GM18951 (cell line): ENCODE measurements around the gene INSC.

Experiments used
- POLR2A ChIP-seq: IDR thresholded peaks from 4 replicates; pipeline ENCODE4 v1.6.1; 2011; ENCODE audit warnings: mild to moderate bottlenecking; ENCODE audit not compliant: insufficient read length, insufficient read depth; ENCODE audit errors: extremely low read depth
- in situ Hi-C: fragments of 300-500 bp; cut with MboI; formaldehyde crosslinking; loops from one replicate; pipeline ENCODE4 v1.12.0; 2022; ENCODE audit warnings: low sequenced_read_pairs, mixed read lengths, inconsistent platforms; ENCODE audit not compliant: unreplicated experiment

Gene INSC

GRCh38 chr11:15146271-15147003, 31.7 kb downstream of the INSC start:
- no peak for TF ChIP-seq POLR2A
- in situ Hi-C loops: no loop called here

DNA sequence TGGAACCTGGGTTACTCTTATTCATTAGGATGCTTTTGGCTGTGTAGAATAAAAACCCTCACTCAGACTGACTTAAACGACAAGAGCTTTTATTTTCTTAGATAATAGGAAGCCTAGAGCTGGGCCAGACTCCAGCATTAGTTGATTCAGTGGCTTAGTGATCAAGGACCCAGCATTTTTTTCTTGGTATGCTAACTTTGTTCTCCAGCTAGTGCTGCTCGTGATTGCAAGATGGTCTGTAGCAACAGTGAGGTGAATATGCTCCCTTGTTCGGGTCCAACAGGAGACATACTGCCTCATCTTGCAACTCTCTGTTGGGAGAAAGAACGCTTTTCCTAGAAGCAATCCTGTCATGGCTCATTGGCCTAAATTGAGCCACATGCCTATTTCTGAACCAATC, 33.4 kb downstream of the INSC start:
- TF ChIP-seq POLR2A: no peak
- in situ Hi-C loops: no loop called here

DNA sequence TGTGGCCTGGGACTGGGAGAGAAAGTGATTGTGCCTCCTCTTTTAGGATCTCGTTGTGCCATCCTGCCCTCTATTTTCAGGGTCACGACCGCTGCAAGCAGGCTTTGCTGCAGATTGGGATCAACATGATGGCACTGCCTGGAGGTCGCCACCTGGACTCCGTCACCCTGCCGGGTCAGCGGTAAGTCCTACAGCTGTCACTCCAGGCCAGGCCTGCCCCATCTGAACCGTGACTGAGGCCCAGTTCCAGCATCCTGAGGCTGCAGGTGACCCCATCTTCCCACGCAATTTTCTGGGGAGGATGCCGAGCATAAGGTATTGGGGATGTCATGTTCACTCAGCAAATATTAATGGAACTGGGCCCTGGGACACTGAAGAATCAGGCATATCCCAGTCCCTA, 34.3 kb downstream of the INSC start:
- in situ Hi-C loops: no loop called here
- no peak for TF ChIP-seq POLR2A

DNA sequence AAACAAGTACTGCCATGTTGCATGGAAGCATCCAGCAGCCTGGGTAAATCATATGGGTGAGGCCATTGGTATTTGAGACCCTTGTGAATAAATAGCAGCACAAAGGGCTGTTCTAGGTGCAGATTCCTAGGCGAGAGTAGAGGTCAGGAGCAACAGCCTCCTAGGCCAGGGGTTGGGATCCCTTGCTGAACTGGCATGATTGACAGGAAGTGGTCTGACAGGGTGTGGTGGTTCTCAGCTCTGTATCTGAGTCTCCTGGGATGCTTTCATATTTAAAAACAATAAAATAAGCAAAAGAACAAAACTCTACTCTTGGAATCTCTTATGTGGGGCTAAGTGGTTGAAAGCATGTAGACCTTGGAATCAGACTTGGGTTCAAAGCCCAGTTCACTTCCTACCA, 35.8 kb downstream of the INSC start:
- in situ Hi-C loops: no loop called here
- TF ChIP-seq POLR2A: no peak

- in situ Hi-C loops: no loop called here
- TF ChIP-seq POLR2A: no peak
Observed at GRCh38 chr11:15153231-15153630, 38.5 kb downstream of the INSC start.

DNA sequence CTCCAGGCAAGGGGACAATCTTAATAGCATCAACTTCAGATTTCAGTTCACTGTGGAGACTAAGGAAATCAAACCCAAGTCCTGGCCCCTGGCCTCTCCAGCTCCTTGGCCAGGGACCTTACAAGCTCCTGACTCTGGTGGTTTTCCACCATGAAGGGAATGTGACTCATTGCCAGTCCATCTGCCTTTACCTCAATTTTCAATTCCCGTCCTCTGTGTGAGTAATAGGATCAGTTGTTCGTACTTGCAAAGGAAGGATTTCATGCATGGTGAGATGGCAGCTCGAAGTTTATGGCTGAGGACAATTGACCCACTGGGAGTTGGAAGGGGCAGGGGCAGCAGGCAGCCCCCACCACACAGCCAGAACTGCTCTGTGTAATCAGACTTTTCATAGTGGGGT, 42.5 kb downstream of the INSC start:
- no peak for TF ChIP-seq POLR2A
- in situ Hi-C loops: no loop called here

- in situ Hi-C loops: no loop called here
- TF ChIP-seq POLR2A: no peak
Observed at GRCh38 chr11:15157606-15158137, 42.9 kb downstream of the INSC start.

DNA sequence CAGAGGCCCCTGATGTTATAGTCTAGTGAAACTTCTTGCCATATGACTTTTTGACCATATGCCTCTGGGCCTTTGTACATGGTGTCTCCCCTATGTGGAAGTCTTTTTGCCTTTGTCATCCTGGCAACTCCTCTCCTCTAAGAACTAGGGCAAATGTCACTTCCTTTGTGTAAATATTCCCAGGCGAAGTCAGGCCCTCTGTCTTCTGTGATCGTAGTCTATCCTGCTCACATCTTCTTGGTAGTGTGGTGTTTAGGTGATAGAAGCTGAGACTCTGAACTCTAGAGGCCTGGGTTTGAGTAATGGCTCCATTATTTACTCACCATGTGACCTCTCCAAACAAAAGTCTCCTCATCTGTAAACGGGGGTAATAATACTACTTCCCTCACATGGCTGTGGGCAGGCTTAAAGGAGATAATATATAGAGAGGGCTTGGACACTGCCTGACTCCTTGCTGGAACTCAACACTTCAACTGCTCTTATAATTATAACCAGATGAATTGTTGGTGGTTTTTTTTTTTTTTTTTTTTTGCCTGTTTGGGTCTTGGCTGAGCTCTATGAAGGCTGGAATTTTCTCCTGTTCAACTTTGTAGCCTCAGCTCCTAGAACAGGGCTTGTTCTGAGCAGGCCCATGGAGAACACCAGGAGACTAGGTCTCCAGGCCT, 43.8 kb downstream of the INSC start:
- TF ChIP-seq POLR2A: no peak
- in situ Hi-C loops: no loop called here

DNA sequence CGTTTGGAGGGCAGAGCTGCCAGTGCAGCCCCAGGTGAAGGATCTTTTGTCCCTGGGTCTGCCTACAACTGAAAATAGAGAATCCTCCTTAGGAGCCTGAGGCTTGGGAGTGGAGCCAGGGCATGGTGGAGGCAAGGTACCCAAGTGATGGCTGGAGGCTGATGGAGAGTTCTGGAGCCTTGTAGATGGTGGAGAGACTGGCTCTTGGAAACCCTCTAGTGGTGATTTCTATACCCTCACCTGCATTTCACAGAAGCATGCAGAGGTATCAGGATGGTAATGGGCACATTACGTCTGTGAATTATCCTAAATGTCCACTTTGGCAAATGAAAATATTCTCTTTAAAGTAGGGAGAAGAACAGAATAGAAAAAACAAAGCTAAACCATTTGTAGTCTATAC, 44.4 kb downstream of the INSC start:
- TF ChIP-seq POLR2A: no peak
- in situ Hi-C loops: no loop called here

DNA sequence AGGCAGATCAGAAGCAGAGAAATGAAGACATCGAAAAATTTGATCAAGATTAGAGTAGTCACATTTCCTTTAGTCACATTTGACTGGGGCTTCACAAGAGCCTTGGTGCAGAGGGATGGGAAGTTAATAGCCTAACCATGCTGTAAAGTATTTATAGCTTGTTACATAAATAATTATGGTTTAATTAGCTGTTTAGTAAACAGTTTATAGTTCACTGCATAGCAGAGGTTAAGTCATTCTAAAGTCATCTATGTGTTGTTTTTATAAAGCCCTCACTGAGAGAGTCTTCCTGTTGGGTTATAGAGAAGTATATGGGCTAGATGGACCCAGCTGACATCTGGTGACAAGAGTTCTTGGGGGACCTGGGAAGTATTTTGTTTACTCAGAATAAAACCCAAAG, 47.1 kb downstream of the INSC start:
- in situ Hi-C loops: no loop called here
- TF ChIP-seq POLR2A: no peak

GRCh38 chr11:15163136-15163535, 48.4 kb downstream of the INSC start:
- in situ Hi-C loops: no loop called here
- no peak for TF ChIP-seq POLR2A

GRCh38 chr11:15166204-15166603, 51.5 kb downstream of the INSC start:
- TF ChIP-seq POLR2A: no peak
- in situ Hi-C loops: no loop called here

GRCh38 chr11:15169815-15170551, 55.3 kb downstream of the INSC start:
- TF ChIP-seq POLR2A: no peak
- in situ Hi-C loops: no loop called here
